ENCODE results near the gene COMMD1. TPM values are rescaled to one million over a fixed set of nuclear protein-coding genes. Genes with fewer than 3 reads are reported as not detected.

The COMMD1 gene
- total RNA-seq, 4 donors from 2014 or later: 38.4 to 56.6 (median 40.6) TPM

DNA sequence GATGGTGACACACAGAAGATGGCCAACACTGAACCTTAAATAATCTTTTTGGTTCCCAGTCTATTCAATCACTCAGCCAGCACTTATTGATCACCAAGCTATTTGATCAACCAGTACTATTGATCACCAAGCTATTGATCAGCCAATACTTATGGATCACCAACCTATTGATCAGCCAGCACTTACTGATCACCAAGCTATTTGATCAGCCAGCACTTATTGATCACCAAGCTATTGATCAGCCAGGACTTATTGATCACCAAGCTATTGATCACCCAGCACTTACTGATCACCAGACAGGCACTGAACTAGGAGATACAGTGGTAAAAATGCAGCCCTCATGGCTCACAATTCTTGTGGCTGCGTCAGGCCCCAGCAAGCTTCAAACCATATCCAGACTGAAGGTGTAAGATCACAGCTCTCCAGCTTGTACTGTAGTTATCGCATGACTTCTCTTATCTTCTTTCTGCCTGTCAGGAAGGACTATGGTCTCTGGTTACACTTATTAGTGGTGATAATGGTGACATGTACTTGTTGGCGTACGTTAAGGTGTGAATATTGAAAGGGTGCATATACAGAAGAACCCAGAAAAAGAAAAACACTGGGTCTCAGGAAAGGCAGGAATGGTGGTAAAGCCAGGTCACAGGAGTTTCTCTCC is 272.0 kb downstream of the COMMD1 start:
- DNase-seq (ENCODE audit: low spot score) (no peak), ATAC-seq (ENCODE audit: low FRiP score) (no peak)
- TF ChIP-seq, protein P1, sequence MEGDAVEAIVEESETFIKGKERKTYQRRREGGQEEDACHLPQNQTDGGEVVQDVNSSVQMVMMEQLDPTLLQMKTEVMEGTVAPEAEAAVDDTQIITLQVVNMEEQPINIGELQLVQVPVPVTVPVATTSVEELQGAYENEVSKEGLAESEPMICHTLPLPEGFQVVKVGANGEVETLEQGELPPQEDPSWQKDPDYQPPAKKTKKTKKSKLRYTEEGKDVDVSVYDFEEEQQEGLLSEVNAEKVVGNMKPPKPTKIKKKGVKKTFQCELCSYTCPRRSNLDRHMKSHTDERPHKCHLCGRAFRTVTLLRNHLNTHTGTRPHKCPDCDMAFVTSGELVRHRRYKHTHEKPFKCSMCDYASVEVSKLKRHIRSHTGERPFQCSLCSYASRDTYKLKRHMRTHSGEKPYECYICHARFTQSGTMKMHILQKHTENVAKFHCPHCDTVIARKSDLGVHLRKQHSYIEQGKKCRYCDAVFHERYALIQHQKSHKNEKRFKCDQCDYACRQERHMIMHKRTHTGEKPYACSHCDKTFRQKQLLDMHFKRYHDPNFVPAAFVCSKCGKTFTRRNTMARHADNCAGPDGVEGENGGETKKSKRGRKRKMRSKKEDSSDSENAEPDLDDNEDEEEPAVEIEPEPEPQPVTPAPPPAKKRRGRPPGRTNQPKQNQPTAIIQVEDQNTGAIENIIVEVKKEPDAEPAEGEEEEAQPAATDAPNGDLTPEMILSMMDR (IDR thresholded peaks at IDR 0.05): no peak

DNA sequence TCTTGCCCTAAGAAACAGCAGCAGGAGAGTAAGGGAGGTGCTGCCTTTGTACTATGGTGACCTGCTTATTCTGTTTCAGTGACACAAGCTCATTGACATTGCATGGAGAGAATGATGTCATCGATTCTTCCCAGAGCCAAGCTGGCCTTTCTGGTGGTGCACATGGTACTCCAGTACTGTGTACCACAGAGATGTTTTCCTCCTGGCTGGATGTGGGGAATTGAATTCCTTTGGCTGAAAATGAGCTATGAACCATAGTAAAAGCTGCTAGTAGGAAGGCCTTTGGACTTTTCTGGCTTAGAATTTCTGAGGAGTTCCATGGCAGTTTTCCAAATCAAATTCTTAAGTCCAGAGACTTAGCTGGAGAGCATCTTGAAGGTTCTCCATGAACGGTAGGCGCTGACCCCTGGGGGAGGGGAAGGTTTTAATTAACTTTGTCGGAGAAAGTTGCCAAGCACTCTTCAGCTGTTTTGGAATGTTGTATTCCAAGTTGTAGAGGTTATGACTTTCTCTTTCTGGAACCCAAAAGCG is 273.3 kb downstream of the COMMD1 start:
- DNase-seq (ENCODE audit: low spot score) (no peak), ATAC-seq (ENCODE audit: low FRiP score) (no peak)
- TF ChIP-seq, protein P1 (IDR thresholded peaks at IDR 0.05): no peak

DNA sequence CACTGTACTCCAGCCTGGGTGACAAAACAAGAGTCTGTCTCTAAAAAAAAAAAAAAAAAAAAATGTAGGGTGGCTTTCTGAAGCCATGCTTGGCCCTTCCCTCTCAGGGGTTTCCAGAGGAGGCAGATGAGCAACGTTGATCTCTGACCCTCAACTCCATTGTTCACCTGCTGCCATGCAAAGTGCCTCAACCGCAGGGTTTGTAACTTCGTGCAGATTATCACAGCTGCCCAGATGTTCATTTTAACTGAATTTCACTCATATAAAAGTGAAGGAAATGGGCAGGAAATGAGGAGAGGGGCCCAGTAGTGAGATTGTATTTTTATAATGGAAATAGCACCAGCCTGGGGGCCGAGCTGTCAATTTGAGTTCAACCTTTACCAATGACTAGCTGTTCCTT is 275.5 kb downstream of the COMMD1 start:
- ATAC-seq (ENCODE audit: low FRiP score) (no peak), DNase-seq (ENCODE audit: low spot score) (no peak)
- TF ChIP-seq, protein P1 (IDR thresholded peaks at IDR 0.05): no peak

DNA sequence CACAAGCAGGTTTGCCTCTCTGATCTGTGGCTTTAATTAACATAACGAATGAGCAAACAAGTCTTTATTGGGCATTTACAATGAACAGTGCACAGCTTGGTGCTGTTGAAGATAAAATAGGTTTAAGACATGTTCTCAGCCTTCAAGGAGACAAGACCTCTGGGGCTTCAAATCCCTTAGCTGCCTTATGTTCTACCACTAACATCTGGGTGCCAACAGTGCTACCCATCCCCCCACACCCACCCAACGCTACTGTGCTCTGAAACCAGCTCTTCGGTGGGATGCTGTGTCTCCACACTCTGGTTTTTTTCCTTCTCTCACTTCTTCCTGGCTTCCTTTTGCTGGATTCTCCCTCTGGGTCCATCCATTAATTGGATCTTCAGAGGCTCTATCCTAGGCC is 276.4 kb downstream of the COMMD1 start:
- ATAC-seq (ENCODE audit: low FRiP score) (no peak), DNase-seq (ENCODE audit: low spot score) (no peak)
- TF ChIP-seq, protein P1 (IDR thresholded peaks at IDR 0.05): no peak

DNA sequence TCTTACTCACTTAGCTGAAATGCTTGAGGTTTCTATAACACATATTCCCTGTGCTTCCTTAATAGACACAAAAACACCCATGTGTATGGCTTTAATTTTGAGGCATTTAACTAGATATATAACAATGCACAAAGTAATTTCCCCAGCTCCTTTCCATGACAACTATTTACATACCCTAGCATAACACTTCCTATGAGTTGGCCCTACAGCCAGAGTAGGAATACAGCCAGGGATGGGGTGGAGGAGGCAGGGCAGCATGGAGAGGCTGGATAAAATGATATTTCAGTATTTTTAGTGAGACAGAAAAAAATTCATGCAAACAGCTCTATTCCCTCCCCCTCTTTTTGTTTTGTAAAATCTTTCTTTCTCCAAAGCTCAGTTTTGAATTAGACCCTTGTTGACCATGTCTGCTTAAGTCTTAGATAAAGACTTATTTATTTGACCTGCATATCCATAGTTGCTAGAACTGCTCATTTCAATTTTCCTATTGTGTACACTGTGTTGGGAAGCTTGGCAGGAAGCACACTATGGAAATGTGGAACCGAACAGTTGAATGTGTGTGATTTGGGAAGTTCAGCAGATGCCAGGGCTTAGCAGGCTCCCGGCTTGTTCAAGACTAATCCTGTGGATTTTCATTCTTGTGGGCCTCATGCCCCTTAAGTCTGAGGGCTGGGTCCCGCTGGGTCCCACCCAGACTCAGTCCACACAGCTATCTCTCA is 279.2 kb downstream of the COMMD1 start:
- TF ChIP-seq, protein P1 (IDR thresholded peaks at IDR 0.05): no peak
- no peak for ATAC-seq (ENCODE audit: low FRiP score)
- DNase-seq (ENCODE audit: low spot score): no peak

Small RNA genes lying within 50 kb of the gene (small RNA-seq; reads per million reads assigned to genes)
- not detected for gene RF00019

Other genes starting within 250 kb of the COMMD1 start
- 1 to 10 TPM; 1.4 to 3.9 (median 1.8) TPM for gene FAM161A, start 51.6 kb upstream of the COMMD1 start, total RNA-seq
- 10 to 100 TPM; 62.9 to 86.1 (median 82.0) TPM for gene CCT4, start 17.0 kb upstream of the COMMD1 start, total RNA-seq